ENCODE results near the gene PA2G4. TPM values are rescaled to one million over a fixed set of nuclear protein-coding genes. Genes with fewer than 3 reads are reported as not detected.

PA2G4 gene
- polyA plus RNA-seq, 1 donor (not counting 4 experiments of a cell fraction or from before 2014, with no cell fraction given): 480 TPM

- Histone ChIP-seq H3K27me3 (ENCODE audit: control insufficient read depth, extremely low read depth, insufficient read depth, low read length) (no peaks in the 10 kb centered on the region), H3K79me2 (ENCODE audit: control insufficient read depth, insufficient read depth, low read length) (peaks cover 11% of the 10 kb centered on the region), H4K20me1 (ENCODE audit: control insufficient read depth, extremely low read depth, insufficient read depth, low read length) (no peaks in the 10 kb centered on the region), H3K27ac (ENCODE audit: control insufficient read depth, insufficient read depth, low read length) (peak overlapping the region; percentile 66), H3K4me3 (ENCODE audit: control insufficient read depth in 2 of 3, extremely low read depth in 1 of 3, insufficient read depth in 2 of 3, low read depth in 1 of 3, low read length in 3 of 3) (peak overlapping the region in 2 of 3 experiments; percentile 71 to 72), H3K9ac (ENCODE audit: control insufficient read depth, extremely low read depth, insufficient read depth, low read length) (peak overlapping the region; percentile 77), H2AFZ (ENCODE audit: control insufficient read depth, low read length) (no peak overlapping the region), H3K36me3 (ENCODE audit: control insufficient read depth in 2 of 2, extremely low read depth in 1 of 2, insufficient read depth in 2 of 2, low read length in 2 of 2) (peaks cover 3 to 27% of the 10 kb centered on the region in 2 experiments), H3K9me1 (ENCODE audit: control insufficient read depth, extremely low read depth, insufficient read depth, low read length) (no peaks in the 10 kb centered on the region), H3K4me2 (ENCODE audit: control insufficient read depth, extremely low read depth, insufficient read depth, low read depth, low read length) (peak overlapping the region; percentile 93), H3K4me1 (ENCODE audit: control insufficient read depth, extremely low read depth, insufficient read depth, low read length) (peaks cover 26% of the 10 kb centered on the region), H3K9me3 (ENCODE audit: control insufficient read depth, low read depth, low read length) (no peaks in the 10 kb centered on the region)
- dilution Hi-C loops (cut with MboI; ENCODE audit: extremely low pct_ligation_motif_present, low sequenced_read_pairs): no loop called here
- FAIRE-seq (peak; percentile 71), DNase-seq (ENCODE audit: low read depth, low spot score) (no peak)
- TF ChIP-seq EZH2 (IDR thresholded peaks at IDR 0.05; ENCODE audit: low read length) (no peak), CTCF (optimal IDR thresholded peaks at IDR 0.05 in 1 of 3, IDR thresholded peaks at IDR 0.05 in 1 of 3, conservative IDR thresholded peaks at IDR 0.05 in 1 of 3; ENCODE audit: extremely low read depth in 1 of 3, insufficient read depth in 2 of 3, low read length in 3 of 3) (peak; percentile 75 to 83 (median 79))
These were observed 15.0 kb downstream of the PA2G4 start for GRCh38 chr12:56119361-56119796.

- Histone ChIP-seq H3K27me3 (ENCODE audit: control insufficient read depth, extremely low read depth, insufficient read depth, low read length) (no peaks in the 10 kb centered on the region), H3K9ac (ENCODE audit: control insufficient read depth, extremely low read depth, insufficient read depth, low read length) (peak overlapping the region; percentile 77), H2AFZ (ENCODE audit: control insufficient read depth, low read length) (no peak overlapping the region), H3K4me2 (ENCODE audit: control insufficient read depth, extremely low read depth, insufficient read depth, low read depth, low read length) (peak overlapping the region; percentile 93), H3K4me3 (ENCODE audit: control insufficient read depth in 2 of 3, extremely low read depth in 1 of 3, insufficient read depth in 2 of 3, low read depth in 1 of 3, low read length in 3 of 3) (peak overlapping the region in 2 of 3 experiments; percentile 50 to 54), H4K20me1 (ENCODE audit: control insufficient read depth, extremely low read depth, insufficient read depth, low read length) (no peaks in the 10 kb centered on the region), H3K9me1 (ENCODE audit: control insufficient read depth, extremely low read depth, insufficient read depth, low read length) (no peaks in the 10 kb centered on the region), H3K79me2 (ENCODE audit: control insufficient read depth, insufficient read depth, low read length) (peaks cover 11% of the 10 kb centered on the region), H3K9me3 (ENCODE audit: control insufficient read depth, low read depth, low read length) (no peaks in the 10 kb centered on the region), H3K4me1 (ENCODE audit: control insufficient read depth, extremely low read depth, insufficient read depth, low read length) (peaks cover 24% of the 10 kb centered on the region), H3K27ac (ENCODE audit: control insufficient read depth, insufficient read depth, low read length) (peak overlapping the region; percentile 66), H3K36me3 (ENCODE audit: control insufficient read depth in 2 of 2, extremely low read depth in 1 of 2, insufficient read depth in 2 of 2, low read length in 2 of 2) (peaks cover 3 to 27% of the 10 kb centered on the region in 2 experiments)
- TF ChIP-seq EZH2 (IDR thresholded peaks at IDR 0.05; ENCODE audit: low read length): no peak
- no peak for TF ChIP-seq CTCF (optimal IDR thresholded peaks at IDR 0.05 in 1 of 3, IDR thresholded peaks at IDR 0.05 in 1 of 3, conservative IDR thresholded peaks at IDR 0.05 in 1 of 3; ENCODE audit: extremely low read depth in 1 of 3, insufficient read depth in 2 of 3, low read length in 3 of 3)
- FAIRE-seq: peak; percentile 13
- dilution Hi-C loops (cut with MboI; ENCODE audit: extremely low pct_ligation_motif_present, low sequenced_read_pairs): loop anchor here (10.0 kb wide), 1 partner anchor 54 kb away; no protein-coding TSS in a partner anchor
- DNase-seq (ENCODE audit: low read depth, low spot score): no peak
These were observed 15.9 kb downstream of the PA2G4 start for GRCh38 chr12:56120158-56120846.

All from keratinocyte (primary cell).